HAP-1 (cell line): ENCODE results near the gene FKBP10.
"Not testable (repeated sequence)": the region's sequence is repeated elsewhere in the genome, so short reads cannot be mapped to it uniquely, and the experiment has no call there.

Experiments
- DNase-seq, 2 experiments: peaks; one replicate each; pipeline ENCODE4 v3.0.0-alpha.2; 2016 to 2020; ENCODE audit warnings: low spot score in 2 of 2
- H3K27me3 ChIP-seq: fragments of 250-450 bp; sonication (Bioruptor Pico); 2 replicates; pipeline ENCODE4 v1.5.1; 2020; ENCODE audit warnings: low read depth, mild to moderate bottlenecking, moderate library complexity
- H3K36me3 ChIP-seq: fragments of 250-450 bp; sonication (Bioruptor Pico); replicated peaks from 2 replicates; pipeline ENCODE4 v1.5.1; 2020; ENCODE audit warnings: mild to moderate bottlenecking
- H3K4me1 ChIP-seq: fragments of 250-450 bp; sonication (Bioruptor Pico); 2 replicates; pipeline ENCODE4 v1.5.1; 2020; ENCODE audit warnings: mild to moderate bottlenecking
- H3K4me3 ChIP-seq: fragments of 250-450 bp; sonication (Bioruptor Pico); 2 replicates; pipeline ENCODE4 v1.5.1; 2020; ENCODE audit warnings: mild to moderate bottlenecking, moderate library complexity
- H3K9me3 ChIP-seq: fragments of 250-450 bp; sonication (Bioruptor Pico); 2 replicates; pipeline ENCODE4 v1.5.1; 2020; ENCODE audit warnings: mild to moderate bottlenecking, moderate library complexity
- in situ Hi-C: fragments of 300-500 bp; cut with MboI; formaldehyde crosslinking; loops from 3 replicates; pipeline ENCODE4 v1.14.3; 2020; ENCODE audit warnings: low sequenced_read_pairs, inconsistent platforms, mixed read lengths

Gene FKBP10

DNA sequence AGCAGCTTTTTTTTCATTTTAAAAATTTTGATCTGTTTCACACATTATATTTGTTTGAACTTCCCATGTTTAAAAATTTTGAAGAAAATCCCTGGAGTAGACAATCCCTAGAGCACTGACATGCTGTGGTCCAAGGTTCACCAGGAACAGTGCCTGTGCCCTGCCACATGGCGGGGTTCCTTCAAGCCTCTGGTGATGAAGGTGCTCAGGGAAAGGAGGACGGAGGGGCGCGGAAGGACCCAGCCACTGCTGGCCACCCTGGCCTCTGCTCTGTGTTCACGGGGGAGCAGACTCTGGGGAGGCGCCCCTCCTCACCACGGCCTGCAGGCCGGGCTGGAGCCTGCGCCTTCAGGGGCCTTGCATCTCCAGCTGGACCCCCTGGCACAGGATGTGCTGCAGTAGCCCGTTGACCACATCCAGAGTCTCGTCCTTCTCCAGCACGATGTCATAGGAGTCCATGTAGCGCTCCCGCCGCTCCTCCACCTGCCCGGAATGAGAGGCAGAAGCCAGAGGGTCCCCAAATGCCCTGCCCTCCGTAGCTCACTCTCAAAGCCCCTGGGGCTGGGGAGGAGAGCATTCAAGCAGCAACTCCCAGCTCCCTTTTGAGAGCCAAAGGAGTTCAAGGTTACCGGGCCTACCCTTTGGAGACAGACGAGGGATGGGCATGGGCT lies 12.5 kb downstream of the FKBP10 start:
- no peaks in the 10 kb centered on the region for H3K9me3 ChIP-seq
- no peaks in the 10 kb centered on the region for H3K4me1 ChIP-seq
- no peak overlapping the region for H3K4me3 ChIP-seq
- no peak for DNase-seq
- peaks cover 65% of the 10 kb centered on the region for H3K36me3 ChIP-seq
- no peaks in the 10 kb centered on the region for H3K27me3 ChIP-seq
- in situ Hi-C loops, result no loop called here

DNA sequence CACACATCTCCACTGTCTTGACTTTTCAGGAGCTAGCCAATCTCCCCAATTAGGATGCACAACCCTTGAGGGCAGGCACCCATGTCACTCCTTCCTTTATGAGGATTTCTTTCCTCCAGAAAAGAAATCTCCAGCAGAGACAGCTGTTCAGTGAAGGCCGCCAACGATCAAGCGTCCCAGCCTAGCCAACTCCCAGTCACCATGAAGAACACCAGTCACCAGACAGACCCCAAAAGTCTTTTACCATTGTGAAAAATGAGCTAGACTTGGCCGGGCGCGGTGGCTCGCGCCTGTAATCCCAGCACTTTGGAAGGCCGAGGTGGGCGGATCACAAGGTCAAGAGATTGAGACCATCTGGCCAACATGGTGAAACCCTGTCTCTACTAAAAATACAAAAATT lies 17.2 kb downstream of the FKBP10 start:
- H3K36me3 ChIP-seq, result peaks cover 75% of the 10 kb centered on the region
- H3K4me1 ChIP-seq, H3K9me3 ChIP-seq, in situ Hi-C loops, H3K27me3 ChIP-seq, H3K4me3 ChIP-seq, DNase-seq: not testable (repeated sequence)

DNA sequence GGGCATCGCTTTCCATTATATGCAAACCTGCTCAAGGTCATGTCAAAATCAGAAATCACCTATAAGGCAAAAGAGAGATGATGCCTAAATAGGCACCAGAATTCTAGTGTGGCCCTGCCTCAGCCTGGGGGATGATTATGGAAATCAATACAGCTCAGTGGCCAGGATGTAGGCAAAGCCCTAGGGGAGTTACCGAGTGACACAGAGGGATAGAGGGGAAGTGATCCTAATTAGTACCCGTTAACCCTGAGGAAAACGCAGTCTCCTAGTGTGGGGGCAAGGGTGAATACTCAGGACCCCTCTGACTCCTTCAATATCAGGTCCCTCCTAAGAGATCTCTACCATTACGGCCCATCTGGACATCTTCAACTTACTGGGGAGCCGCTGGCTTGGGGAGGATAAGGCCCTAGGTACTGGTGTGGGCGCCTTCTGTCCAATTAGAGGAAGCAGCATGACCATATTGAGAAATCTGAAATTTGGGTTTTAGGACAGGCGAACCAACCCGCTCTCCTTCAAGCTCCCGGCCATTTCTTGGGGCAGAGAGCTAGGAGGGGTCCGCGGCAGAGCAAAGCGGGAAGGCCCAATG lies 22.5 kb downstream of the FKBP10 start:
- no peak for DNase-seq
- peaks cover 8% of the 10 kb centered on the region for H3K4me1 ChIP-seq
- H3K36me3 ChIP-seq, result peaks cover 39% of the 10 kb centered on the region
- no peaks in the 10 kb centered on the region for H3K9me3 ChIP-seq
- peak overlapping the region; percentile 79 for H3K4me3 ChIP-seq
- no peaks in the 10 kb centered on the region for H3K27me3 ChIP-seq
- in situ Hi-C loops, result no loop called here

DNA sequence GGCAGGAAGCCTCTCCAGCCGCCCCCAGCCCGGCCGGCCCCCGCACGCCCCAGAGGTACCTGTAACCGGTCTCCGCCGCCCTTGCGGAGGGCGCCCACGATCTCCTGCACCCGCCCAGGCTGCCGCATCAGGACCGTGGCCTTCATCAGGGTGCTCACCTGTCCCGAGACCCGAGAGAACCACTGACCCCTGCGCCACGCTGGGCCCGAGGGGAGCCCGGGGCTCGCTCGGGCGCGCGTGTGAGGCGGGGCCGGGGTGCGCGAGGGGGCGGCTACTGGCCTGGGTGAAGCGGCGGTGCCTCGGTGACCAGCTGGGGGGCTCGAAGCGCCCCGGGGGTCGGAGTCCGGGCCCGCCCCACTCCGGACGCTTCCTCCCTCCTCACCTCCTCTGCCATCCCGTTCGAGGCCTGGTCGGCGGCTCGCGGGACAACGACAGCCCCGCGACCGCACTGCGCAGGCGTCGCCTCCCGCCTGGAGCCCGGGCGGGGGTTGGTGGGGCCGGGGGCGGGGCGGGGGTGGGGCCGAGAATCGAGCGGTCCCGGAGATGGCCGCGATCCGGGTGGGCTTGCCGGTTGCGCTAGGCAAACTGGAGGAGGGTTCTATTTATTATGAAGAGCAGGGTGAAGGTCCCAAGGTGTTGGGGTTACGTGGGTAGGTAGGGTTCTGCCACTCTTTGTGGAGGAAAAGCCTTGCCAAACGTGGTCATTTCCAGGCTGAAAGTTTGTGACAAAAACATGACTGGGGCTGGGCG lies 23.2 kb downstream of the FKBP10 start, which contains the start of gene NT5C3B:
TSS of gene NT5C3B (minus strand) at position 433 of the 750 bp plus-strand sequence. CDS start at position 394, 39 bp downstream.
- in situ Hi-C loops, result no loop called here
- H3K4me3 ChIP-seq, result peak within 1 kb of the TSS; percentile 79

DNA sequence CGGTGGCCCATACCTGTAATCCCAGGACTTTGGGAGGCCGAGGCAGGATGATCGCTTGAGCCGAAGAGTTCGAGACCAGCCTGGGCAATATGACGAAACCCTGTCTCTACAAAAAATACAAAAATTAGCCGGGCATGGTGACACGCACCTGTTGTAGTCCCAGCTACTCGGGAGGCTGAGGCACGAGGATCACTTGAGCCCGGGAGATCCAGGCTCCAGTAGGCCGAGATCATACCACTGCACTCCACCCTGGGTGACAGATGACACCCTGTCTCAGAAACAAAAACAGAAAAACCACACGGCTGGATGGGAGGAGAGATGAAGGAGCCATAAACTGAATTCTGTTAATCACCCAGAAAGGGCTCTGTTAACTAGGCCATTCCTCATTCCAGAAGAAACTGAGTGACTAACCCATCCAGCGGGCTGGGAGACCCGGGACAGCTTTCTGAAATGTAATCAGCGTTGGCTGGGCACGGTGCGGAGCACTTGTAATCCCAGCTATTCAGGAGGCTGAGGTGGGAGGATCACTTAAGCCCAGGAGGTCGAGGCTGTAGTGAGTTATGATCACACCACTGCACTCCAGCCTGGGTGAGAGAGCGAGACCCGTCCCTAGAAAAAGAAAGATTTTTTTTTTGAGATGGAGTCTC lies 23.9 kb downstream of the FKBP10 start:
- in situ Hi-C loops, result no loop called here
- Histone ChIP-seq H3K9me3 (no peaks in the 10 kb centered on the region), H3K27me3 (no peaks in the 10 kb centered on the region), H3K4me3 (peak overlapping the region; percentile 79), H3K36me3 (peaks cover 28% of the 10 kb centered on the region), H3K4me1 (peaks cover 8% of the 10 kb centered on the region)
- no peak for DNase-seq

More for the DNA sequence above, 23.2 kb downstream of the FKBP10 start, which contains the start of gene NT5C3B:
- DNase-seq, result peak; percentile 64 to 79
- Histone ChIP-seq H3K4me1 (peaks cover 8% of the 10 kb centered on the region), H3K9me3 (no peaks in the 10 kb centered on the region), H3K36me3 (peaks cover 33% of the 10 kb centered on the region), H3K27me3 (no peaks in the 10 kb centered on the region)

DNA sequence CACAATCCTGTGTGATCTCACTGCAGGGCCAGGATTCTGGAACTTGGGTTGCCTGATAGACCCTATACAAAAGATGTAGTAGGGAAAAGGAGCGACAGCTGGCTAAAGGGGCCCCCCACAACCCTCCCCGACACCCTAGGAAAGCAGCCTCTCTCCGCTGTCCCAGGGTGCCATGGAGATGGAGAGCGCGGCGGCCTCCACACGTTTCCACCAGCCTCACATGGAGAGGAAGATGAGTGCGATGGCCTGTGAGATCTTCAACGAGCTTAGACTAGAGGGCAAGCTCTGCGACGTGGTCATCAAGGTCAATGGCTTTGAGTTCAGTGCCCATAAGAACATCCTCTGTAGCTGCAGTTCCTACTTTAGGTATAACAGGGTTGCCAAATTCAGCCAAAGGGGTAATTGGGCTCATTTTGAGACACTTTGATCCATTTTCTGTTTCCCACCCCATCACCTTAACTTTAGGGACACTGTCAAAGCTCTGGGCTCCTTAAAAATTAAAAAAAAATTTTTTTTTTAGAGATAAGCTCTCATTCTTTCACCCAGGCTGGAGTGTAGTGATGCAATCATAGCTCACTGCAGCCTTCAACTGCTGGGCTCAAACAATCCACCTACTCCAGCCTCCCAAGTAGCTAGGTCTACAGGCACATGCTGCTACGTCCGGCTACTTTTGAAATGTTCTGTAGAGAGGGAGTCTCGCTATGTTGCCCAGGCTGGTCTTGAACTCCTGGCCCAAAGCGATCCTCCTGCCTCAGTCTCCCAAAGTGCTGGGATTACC lies 25.1 kb downstream of the FKBP10 start, which contains the start of gene KLHL10:
TSS of gene KLHL10 (plus strand) at position 65 of the 778 bp plus-strand sequence. CDS start at position 173, 108 bp downstream.
- Histone ChIP-seq H3K27me3 (no peaks in the 10 kb centered on the region), H3K4me1 (peaks cover 8% of the 10 kb centered on the region), H3K36me3 (peaks cover 15% of the 10 kb centered on the region), H3K9me3 (no peaks in the 10 kb centered on the region), H3K4me3 (no peak within 1 kb of the TSS)
- no peak for DNase-seq
- in situ Hi-C loops, result no loop called here

DNA sequence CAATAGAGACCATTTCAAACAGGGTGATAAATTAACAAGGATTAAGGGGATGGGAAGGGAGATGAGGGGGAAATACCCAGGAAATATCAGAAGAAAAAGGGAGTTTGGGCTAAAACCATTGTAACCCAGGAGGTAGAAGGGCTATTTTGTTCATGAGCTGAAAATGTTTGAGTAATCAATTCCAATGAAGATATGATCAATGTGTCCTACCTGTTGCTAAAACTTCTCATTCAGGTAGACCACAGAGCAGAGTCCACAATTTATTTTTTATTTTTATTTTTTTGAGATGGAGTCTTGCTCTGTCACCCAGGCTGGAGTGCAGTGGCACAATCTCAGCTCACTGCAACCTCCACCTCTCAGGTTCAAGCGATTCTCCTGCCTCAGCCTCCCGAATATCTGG lies 26.6 kb downstream of the FKBP10 start:
- DNase-seq, H3K27me3 ChIP-seq, H3K9me3 ChIP-seq, H3K4me3 ChIP-seq, in situ Hi-C loops, H3K4me1 ChIP-seq, H3K36me3 ChIP-seq: not testable (repeated sequence)

DNA sequence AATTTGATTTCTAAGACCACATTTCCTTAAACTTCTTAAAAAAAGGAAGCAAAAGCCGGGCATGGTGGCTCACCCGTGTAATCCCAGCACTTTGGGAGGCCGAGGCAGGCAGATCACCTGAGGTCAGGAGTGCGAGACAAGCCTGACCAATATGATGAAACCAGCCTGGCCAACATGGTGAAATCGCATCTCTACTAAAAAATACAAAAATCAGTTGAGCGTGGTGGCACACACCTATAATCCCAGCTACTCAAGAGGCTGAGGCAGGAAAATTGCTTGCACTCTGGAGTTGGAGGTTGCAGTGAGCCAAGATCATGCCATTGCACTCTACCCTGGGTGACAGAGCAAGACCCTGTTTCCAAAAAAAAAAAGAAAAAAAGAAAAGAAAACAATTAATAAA lies 28.0 kb downstream of the FKBP10 start:
- H3K4me1 ChIP-seq, DNase-seq, H3K9me3 ChIP-seq, in situ Hi-C loops, H3K36me3 ChIP-seq, H3K27me3 ChIP-seq, H3K4me3 ChIP-seq: not testable (repeated sequence)

DNA sequence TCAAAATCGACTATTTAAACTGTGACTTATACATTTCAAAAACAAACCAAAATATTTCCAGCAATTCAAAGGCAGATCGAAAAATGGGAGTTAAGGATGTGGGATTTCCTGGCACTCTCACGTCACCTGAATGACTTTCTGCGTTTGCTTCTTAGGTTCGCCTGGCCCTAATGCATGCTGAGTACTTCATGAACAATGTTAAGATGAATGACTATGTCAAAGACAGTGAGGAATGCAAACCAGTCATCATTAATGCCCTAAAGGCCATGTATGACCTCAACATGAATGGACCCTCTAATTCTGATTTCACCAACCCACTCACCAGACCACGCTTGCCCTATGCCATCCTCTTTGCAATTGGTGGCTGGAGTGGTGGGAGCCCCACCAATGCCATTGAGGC lies 32.2 kb downstream of the FKBP10 start:
- no peaks in the 10 kb centered on the region for H3K4me1 ChIP-seq
- no peak overlapping the region for H3K4me3 ChIP-seq
- no peaks in the 10 kb centered on the region for H3K27me3 ChIP-seq
- no peaks in the 10 kb centered on the region for H3K9me3 ChIP-seq
- no peak for DNase-seq
- in situ Hi-C loops, result no loop called here
- H3K36me3 ChIP-seq, result no peaks in the 10 kb centered on the region

DNA sequence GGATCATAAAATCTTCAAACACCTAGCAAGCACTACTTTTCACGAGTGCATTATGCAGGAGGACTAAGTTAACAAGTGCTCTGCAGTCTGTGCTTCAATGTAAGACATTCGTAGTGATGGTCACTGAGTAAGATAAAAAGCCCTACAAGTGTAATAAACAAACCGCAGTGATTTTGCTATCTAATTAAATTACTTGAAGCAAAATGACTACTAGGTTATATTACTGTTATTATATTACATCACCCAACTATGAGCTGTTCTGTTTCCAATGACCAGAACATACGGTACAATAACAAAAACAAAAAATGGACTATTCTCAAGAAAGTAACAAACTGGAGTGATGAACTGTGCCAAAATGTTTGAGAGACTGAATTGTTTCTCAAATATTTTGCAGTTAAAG lies 36.0 kb downstream of the FKBP10 start:
- H3K27me3 ChIP-seq, result no peaks in the 10 kb centered on the region
- no peaks in the 10 kb centered on the region for H3K9me3 ChIP-seq
- no peak overlapping the region for H3K4me3 ChIP-seq
- DNase-seq, result no peak
- in situ Hi-C loops, result no loop called here
- H3K4me1 ChIP-seq, result no peaks in the 10 kb centered on the region; the same call in 1 of the 2 replicates
- H3K36me3 ChIP-seq, result peaks cover 11% of the 10 kb centered on the region

DNA sequence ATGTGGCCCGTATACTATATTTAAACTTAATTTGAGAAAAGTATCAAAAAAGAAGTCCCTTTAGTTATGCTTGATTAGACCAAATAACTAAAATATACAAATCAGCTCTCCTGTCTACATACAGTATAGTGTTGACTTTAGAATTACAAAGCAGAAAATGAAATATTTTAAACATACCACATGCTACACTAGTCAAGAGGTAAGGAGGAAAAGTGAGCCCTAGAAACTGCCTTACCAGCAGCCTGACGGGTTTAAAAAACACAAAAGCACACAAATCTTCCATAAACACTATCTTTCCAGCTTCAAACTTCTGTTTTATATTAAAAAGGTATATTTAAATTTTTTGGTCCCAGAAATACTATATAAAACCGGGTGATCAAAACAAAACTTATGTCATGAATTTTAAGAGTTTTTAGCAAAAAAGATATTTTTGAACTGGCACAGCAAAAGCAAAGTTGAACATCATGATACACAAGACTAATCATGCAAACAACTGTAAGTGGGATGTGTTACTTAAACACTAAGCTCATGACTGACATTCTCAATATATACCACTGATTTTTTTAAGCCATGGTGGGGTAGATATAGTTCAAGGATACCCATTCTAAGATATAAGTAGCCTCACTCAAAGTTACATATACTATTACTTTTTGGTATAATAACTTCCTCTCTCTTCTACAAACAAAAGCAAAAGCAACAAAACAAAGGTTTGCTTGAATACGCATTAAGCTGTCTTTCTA lies 36.6 kb downstream of the FKBP10 start:
- no peak for DNase-seq
- Histone ChIP-seq H3K4me3 (no peak overlapping the region), H3K27me3 (no peaks in the 10 kb centered on the region), H3K36me3 (peaks cover 18% of the 10 kb centered on the region), H3K9me3 (no peaks in the 10 kb centered on the region), H3K4me1 (no peaks in the 10 kb centered on the region; the same call in 1 of the 2 replicates)
- in situ Hi-C loops, result no loop called here

DNA sequence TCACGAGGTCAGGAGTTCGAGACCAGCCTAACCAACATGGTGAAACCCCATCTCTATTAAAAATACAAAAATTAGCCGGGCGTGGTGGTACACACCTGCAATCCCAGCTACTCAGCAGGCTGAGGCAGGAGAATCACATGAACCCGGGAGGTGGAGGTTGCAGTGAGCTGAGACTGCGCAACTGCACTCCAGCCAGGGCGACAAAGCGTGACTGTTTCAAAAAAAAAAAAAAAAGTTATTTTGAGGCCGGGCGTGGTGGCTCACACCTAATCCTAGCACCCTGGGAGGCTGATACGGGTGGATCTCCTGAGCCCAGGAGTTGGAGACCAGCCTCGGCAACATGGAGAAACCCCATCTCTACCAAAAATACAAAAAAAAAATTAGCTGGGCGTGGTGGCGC lies 38.6 kb downstream of the FKBP10 start:
- H3K4me1 ChIP-seq, H3K9me3 ChIP-seq, H3K27me3 ChIP-seq, DNase-seq, in situ Hi-C loops, H3K4me3 ChIP-seq: not testable (repeated sequence)
- peaks cover 27% of the 10 kb centered on the region for H3K36me3 ChIP-seq
